ENCODE data around the gene HAT1.

HAT1 gene

GRCh38 chr2:171924170-171924942 is 2.1 kb downstream of the HAT1 start:
- POLR2A ChIA-PET, result interaction anchor here (0.6 kb wide), 1 partner anchor 40 kb away, joined by 3 read pairs; no protein-coding TSS in a partner anchor
- H3K4me3 ChIP-seq (ENCODE audit: low read depth, low read length), result no peak overlapping the region
- DNase-seq (ENCODE audit: low read depth, low spot score), result no peak
- TF ChIP-seq CTCF (IDR thresholded peaks at IDR 0.05; ENCODE audit: insufficient read depth, low read length, missing control alignments), result no peak
- CTCF ChIA-PET, result interaction anchor here (1.1 to 2.8 kb wide), 4 partner anchors 17 to 192 kb away, joined by 3 to 7 read pairs (median 4); no protein-coding TSS in a partner anchor

GRCh38 chr2:171930385-171930784 is 8.1 kb downstream of the HAT1 start:
- ChIA-PET CTCF (no interaction called here), POLR2A (interaction anchor here (0.6 to 0.8 kb wide), 2 partner anchors 86 to 173 kb away, joined by 3 to 4 read pairs; partner anchors contain the start of gene DLX2)
- DNase-seq (ENCODE audit: low read depth, low spot score), result no peak
- H3K4me3 ChIP-seq (ENCODE audit: low read depth, low read length), result no peak overlapping the region
- TF ChIP-seq CTCF (IDR thresholded peaks at IDR 0.05; ENCODE audit: insufficient read depth, low read length, missing control alignments), result no peak

GRCh38 chr2:171939058-171939742 is 16.9 kb downstream of the HAT1 start:
- H3K4me3 ChIP-seq (ENCODE audit: low read depth, low read length), result no peak overlapping the region
- no peak for TF ChIP-seq CTCF (IDR thresholded peaks at IDR 0.05; ENCODE audit: insufficient read depth, low read length, missing control alignments)
- no peak for DNase-seq (ENCODE audit: low read depth, low spot score)
- ChIA-PET POLR2A (no interaction called here), CTCF (interaction anchor here (1.0 to 3.4 kb wide), 3 partner anchors 10 to 165 kb away, joined by 3 to 41 read pairs (median 4); partner anchors contain the start of gene DLX2)

GRCh38 chr2:171939743-171940071 is 17.4 kb downstream of the HAT1 start:
- CTCF ChIA-PET, result interaction anchor here (1.0 to 3.4 kb wide), 3 partner anchors 10 to 164 kb away, joined by 3 to 41 read pairs (median 4); partner anchors contain the start of gene DLX2
- no peak for TF ChIP-seq CTCF (IDR thresholded peaks at IDR 0.05; ENCODE audit: insufficient read depth, low read length, missing control alignments)
- POLR2A ChIA-PET, result no interaction called here
- no peak for DNase-seq (ENCODE audit: low read depth, low spot score)
- no peak overlapping the region for H3K4me3 ChIP-seq (ENCODE audit: low read depth, low read length)

- TF ChIP-seq CTCF (IDR thresholded peaks at IDR 0.05; ENCODE audit: insufficient read depth, low read length, missing control alignments), result no peak
- CTCF ChIA-PET, result interaction anchor here (0.6 to 3.4 kb wide), 14 partner anchors 10 to 188 kb away, joined by 3 to 41 read pairs (median 4); partner anchors contain the start of genes DLX2 and HAT1
- POLR2A ChIA-PET, result no interaction called here
- DNase-seq (ENCODE audit: low read depth, low spot score), result no peak
- no peak overlapping the region for H3K4me3 ChIP-seq (ENCODE audit: low read depth, low read length)
Measured at GRCh38 chr2:171941316-171941699, 19.0 kb downstream of the HAT1 start.

GRCh38 chr2:171943869-171944268 is 21.6 kb downstream of the HAT1 start:
- ChIA-PET CTCF (interaction anchor here (0.8 to 1.5 kb wide), 2 partner anchors 10 to 159 kb away, joined by 3 read pairs; partner anchors contain the start of gene DLX2), POLR2A (no interaction called here)
- no peak for DNase-seq (ENCODE audit: low read depth, low spot score)
- no peak overlapping the region for H3K4me3 ChIP-seq (ENCODE audit: low read depth, low read length)
- no peak for TF ChIP-seq CTCF (IDR thresholded peaks at IDR 0.05; ENCODE audit: insufficient read depth, low read length, missing control alignments)

Measured in AG04449 (cell line).